ENCODE results near the gene LDLR.

DNA sequence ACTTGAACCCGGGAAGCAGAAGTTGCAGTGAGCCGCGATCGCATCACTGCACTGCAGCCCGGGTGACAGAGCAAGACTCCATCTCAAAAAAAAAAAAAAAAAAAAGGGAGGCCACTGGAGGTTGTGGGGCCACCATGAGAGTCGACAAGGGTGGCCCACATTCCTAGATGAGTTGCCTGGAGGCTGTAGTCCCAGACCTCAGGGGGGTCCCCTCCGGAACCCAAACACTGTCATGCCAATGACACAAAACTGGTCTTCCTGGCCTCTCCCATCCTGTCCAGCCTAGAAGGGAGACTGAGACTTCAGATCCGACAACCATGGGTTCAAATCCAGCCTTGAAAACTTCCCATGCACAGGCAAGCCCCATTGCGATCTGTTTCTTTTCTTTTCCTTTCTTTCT, 51.6 kb downstream of the LDLR start:
- TF ChIP-seq, protein P1, sequence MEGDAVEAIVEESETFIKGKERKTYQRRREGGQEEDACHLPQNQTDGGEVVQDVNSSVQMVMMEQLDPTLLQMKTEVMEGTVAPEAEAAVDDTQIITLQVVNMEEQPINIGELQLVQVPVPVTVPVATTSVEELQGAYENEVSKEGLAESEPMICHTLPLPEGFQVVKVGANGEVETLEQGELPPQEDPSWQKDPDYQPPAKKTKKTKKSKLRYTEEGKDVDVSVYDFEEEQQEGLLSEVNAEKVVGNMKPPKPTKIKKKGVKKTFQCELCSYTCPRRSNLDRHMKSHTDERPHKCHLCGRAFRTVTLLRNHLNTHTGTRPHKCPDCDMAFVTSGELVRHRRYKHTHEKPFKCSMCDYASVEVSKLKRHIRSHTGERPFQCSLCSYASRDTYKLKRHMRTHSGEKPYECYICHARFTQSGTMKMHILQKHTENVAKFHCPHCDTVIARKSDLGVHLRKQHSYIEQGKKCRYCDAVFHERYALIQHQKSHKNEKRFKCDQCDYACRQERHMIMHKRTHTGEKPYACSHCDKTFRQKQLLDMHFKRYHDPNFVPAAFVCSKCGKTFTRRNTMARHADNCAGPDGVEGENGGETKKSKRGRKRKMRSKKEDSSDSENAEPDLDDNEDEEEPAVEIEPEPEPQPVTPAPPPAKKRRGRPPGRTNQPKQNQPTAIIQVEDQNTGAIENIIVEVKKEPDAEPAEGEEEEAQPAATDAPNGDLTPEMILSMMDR (IDR thresholded peaks at IDR 0.05; ENCODE audit: insufficient read depth, low read depth, low read length): no peak
- no peak for TF ChIP-seq EZH2 (IDR thresholded peaks at IDR 0.05; ENCODE audit: insufficient read depth, low read length)

All from astrocyte (in vitro differentiated cells and primary cell).